GM21737 (cell line): ENCODE results near the gene RIPK1.
A peak's percentile ranks its signal among the peaks of the same experiment; 100 is the strongest.
"Not testable (repeated sequence)": the region's sequence is repeated elsewhere in the genome, so short reads cannot be mapped to it uniquely, and the experiment has no call there.

Experiments used
- ATAC-seq: cut with Tn5 transposase; IDR thresholded peaks from one replicate; pipeline ENCODE4 v1.9.1; 2021; ENCODE audit warnings: mild to moderate bottlenecking, moderate library complexity; ENCODE audit not compliant: unreplicated experiment

The RIPK1 gene

DNA sequence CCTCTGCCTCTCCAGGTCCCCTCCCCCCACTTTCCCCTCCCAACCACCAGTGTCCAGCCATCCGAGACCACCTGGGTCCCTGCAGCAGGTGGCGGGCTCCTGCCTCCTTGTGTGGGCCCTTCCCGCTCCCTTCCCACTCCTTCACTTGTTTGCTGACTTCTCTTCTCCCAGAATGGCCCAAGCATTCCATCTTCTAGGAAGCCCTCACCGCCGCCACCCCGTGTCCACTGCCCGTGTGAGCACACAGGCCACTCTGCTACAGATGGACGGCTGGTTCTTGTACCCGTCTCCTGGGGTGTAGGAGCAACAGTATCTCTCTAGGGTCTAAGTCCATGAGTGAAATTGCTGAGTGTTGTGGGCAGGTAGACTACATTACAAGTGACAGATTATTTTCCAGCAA lies 65.2 kb downstream of the RIPK1 start:
- ATAC-seq: no peak

- ATAC-seq: no peak
Observed at GRCh38 chr6:3135668-3136291, 67.5 kb downstream of the RIPK1 start.

- ATAC-seq: no peak
Observed at GRCh38 chr6:3136292-3137011, 68.2 kb downstream of the RIPK1 start.

DNA sequence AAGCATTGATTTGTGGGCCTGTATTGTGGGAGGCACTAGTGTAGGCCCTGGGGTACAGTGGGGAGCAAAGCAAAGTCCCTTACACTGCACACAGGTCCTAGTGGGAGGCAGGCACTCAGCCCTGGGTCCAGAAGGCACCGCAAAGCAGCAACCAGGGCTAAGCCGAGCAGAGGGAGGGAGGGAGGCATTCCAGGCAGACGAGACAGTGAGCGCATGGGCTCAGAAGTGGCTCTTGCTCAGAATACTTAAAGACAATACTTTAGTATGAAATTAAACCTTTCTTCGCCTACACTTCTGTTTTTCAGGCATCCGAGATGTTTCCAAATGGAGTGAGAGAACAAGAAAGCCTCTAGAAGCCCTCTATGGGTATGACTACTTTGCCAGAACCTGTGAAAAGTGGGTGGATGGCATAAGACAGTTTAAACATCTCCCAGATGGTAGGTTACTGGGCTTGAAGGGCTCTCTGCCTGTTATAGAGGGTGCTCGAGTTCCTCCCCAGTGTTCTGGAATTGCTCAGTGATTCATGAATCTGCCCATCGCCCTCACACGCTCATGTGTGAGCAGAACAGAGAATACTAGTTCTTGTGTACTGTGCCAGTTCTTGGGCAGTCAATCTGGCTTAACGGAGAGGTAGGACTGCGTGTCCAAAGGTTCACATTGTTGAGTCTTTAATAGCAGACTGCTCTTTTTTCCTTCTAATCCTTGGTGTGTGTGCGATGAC lies 68.9 kb downstream of the RIPK1 start:
- ATAC-seq: no peak

DNA sequence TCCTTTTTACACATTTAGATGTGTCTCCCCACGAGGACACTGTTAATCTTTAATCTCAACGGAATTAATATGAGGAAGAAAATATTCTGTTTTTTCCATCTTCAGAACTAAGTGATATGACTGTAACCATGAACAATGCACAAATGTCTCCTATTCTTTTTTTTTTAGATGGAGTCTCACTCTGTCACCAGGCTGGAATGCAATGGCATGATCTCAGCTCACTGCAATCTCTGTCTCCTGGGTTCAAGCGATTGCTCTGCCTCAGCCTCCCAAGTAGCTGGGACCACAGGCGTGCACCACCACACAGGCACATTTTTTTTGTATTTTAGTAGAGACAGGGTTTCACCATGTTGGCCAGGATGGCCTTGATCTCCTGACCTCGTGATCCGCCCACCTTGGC lies 69.6 kb downstream of the RIPK1 start:
- not testable (repeated sequence) for ATAC-seq

DNA sequence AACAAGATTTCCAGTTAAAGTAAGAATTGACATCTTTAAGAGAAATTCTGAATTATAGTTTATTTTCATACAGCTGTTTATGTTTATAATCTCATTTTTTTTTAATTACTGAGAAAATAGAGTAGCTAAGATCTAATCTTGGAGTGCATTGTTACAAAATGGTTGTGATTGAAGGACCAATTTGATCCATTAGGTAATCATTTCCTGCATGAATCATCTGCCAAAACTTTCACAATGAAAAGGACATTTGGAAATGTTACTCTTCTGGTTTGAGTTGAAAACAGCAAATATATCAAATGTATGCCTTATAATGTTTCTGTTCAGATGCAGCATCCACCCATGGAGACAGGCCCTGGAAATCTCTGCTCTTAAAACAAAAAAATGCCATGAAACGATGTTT lies 70.0 kb downstream of the RIPK1 start:
- no peak for ATAC-seq

DNA sequence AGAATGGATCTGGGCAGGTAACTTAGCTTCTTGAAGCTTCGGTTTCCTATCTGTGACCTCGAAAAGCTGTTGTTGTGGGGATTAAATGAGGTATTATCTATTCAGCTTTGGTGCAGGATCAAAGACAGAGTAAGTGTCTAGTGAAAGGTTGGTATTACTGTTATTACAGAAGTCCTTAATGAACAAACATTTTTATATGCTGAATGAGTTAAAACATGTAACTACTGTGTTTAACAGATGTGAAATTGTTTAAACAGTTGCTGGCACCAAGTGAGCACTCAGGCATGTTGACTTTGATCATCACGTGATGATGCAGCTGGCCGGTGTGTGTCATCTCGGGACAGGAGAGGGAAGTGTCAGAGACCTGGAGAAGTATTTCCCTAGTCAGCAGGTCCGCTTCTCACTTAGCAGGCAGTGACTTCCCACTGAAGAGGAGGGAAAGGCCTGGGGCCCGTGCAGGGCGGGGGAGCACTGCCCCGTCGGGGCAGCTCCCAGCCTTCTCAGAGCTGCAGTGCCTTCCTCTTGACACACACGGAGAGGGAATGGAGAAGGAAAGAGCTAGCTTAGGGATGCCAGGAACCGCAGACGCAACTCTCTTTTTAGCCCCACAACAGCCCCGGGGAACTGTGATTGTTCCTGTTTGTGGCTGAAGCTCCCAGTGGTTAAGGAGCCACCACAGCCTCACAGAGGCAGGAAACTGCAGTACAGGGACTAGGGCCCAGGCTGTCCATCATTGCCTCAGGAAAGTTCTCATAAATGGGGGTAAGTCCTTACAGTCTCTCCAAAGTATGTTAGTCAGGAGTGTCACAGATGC lies 71.0 kb downstream of the RIPK1 start:
- ATAC-seq: no peak

- no peak for ATAC-seq
Observed at GRCh38 chr6:3140201-3140600, 71.9 kb downstream of the RIPK1 start.

- ATAC-seq: no peak
Observed at GRCh38 chr6:3142536-3142935, 74.2 kb downstream of the RIPK1 start.

- no peak for ATAC-seq
Observed at GRCh38 chr6:3143158-3143557, 74.9 kb downstream of the RIPK1 start.

DNA sequence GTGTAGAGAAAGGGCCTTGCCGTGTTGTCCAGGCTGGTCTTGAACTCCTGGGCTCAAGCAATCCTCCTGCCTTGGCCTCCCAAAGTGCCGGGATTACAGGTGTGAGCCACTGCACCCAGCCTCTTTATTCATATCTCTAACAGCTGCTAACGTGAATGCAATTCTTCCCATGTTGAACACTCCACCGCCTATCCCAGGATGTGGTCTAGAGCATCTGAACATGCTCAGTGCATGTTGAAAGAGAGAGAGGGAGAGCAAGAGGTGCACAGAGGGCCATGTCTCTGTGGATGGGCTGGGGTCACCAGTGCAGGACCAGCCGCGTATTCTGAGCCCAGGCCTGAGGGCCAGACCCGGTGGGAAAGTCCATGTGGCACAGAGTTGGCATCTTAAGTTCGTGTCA lies 76.3 kb downstream of the RIPK1 start:
- no peak for ATAC-seq

GRCh38 chr6:3147914-3148757 lies 79.8 kb downstream of the RIPK1 start:
- ATAC-seq: no peak

DNA sequence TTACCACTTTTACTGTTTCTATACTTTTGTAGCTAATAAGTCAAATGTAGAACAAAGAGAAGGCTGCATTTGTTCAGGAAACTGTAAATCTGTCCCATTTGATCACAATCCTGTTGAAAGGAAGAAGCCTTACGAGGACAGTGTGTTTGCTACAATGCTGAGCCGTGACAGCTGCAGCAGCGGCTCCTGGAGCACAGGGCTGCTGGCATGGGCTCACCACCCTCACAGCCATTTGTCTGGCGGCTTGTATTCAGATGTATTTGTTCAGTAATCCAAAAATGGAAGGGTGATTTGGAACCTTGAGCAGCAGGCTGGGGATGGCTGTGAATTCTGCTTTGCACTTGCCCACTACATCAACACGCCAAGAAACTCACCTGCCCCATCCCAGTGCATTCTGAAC lies 83.4 kb downstream of the RIPK1 start:
- ATAC-seq: no peak

GRCh38 chr6:3152689-3153088 lies 84.4 kb downstream of the RIPK1 start:
- ATAC-seq: no peak

GRCh38 chr6:3155416-3155815 lies 87.1 kb downstream of the RIPK1 start:
- ATAC-seq: not testable (repeated sequence)

- not testable (repeated sequence) for ATAC-seq
Observed at GRCh38 chr6:3156184-3157130, 88.2 kb downstream of the RIPK1 start.

GRCh38 chr6:3157131-3157933 lies 89.0 kb downstream of the RIPK1 start, which contains the start of gene TUBB2A:
Gene TUBB2A, minus strand, starts transcription at chr6:3157544. Its CDS starts 81 bp downstream, at chr6:3157463.
- ATAC-seq: peak; percentile 78
